GM12878 (cell line): Measurements from ENCODE around the gene ARL5B. TPM values are rescaled to one million over a fixed set of nuclear protein-coding genes. Genes with fewer than 3 reads are reported as not detected.

Source experiments
- ATAC-seq: fragments of 200-7000 bp; cut with Tn5 transposase; 3 replicates; pipeline ENCODE4 v1.9.1; 2020; ENCODE audit warnings: mild to moderate bottlenecking, moderate library complexity
- BruUV-seq: library from RNA; stranded (reverse); fragments of 400-500 nt; replicated peaks from 2 replicates; lab custom pipeline; 2021; lab: Mats Ljungman, UMichigan
- CTCF ChIA-PET: fragments of 300-600 bp; sonication (Branson Sonifier 250); formaldehyde crosslinking; extraction: SDS; loops from one replicate; lab custom pipeline; 2021; ENCODE audit warnings: inconsistent platforms; lab: Yijun Ruan, JAX
- POLR2A ChIA-PET: fragments of 350-600 bp; formaldehyde crosslinking; extraction: SDS; loops from one replicate; lab custom pipeline; 2021; ENCODE audit warnings: inconsistent platforms; lab: Charles Lee
- RAD21 ChIA-PET: fragments of 300-600 bp; sonication (Branson Sonifier 250); formaldehyde crosslinking; loops from one replicate; lab custom pipeline; 2023; ENCODE audit warnings: antibody characterized with exemption; ENCODE audit not compliant: unreplicated experiment; lab: Charles Lee
- SMC1A ChIA-PET: fragments of 300-600 bp; sonication (Branson Sonifier 250); formaldehyde crosslinking; loops from one replicate; lab custom pipeline; 2023; ENCODE audit not compliant: unreplicated experiment, uncharacterized antibody; lab: Charles Lee
- DNase-seq: peaks from one replicate; pipeline ENCODE4 v3.0.0-alpha.2; 2011; ENCODE audit warnings: low read depth, low spot score
- FAIRE-seq: peaks from 3 replicates; lab custom pipeline; 2011; peaks lifted over from hg19 to GRCh38; lab: Jason Lieb, UNC
- H2AFZ ChIP-seq: 2 replicates; pipeline ENCODE4 v1.6.0; 2011; ENCODE audit warnings: low read depth, low read length, control low read depth; ENCODE audit not compliant: control insufficient read depth
- H3K27ac ChIP-seq: 2 replicates; pipeline ENCODE4 v1.5.1; 2011; ENCODE audit warnings: control low read depth; ENCODE audit not compliant: control insufficient read depth, insufficient read depth
- H3K27me3 ChIP-seq, 2 experiments: replicated peaks in 1 of 2; 2 replicates each; pipeline versions ENCODE4 v1.6.0 to v1.6.1; 2011; ENCODE audit warnings: low read length in 1 of 2; ENCODE audit not compliant: control insufficient read depth in 2 of 2, insufficient read depth in 2 of 2
- H3K36me3 ChIP-seq, 2 experiments: 2 replicates each; pipeline ENCODE4 v1.5.1; 2011; ENCODE audit warnings: low read length in 1 of 2; ENCODE audit not compliant: control insufficient read depth in 2 of 2, insufficient read depth in 2 of 2
- H3K4me1 ChIP-seq: 2 replicates; pipeline ENCODE4 v1.6.1; 2011; ENCODE audit warnings: mild to moderate bottlenecking, low read length, moderate library complexity, mixed read lengths; ENCODE audit not compliant: control insufficient read depth, insufficient read depth
- H3K4me2 ChIP-seq: 2 replicates; pipeline ENCODE4 v1.6.0; 2011; ENCODE audit warnings: control low read depth; ENCODE audit not compliant: control insufficient read depth, insufficient read depth
- H3K4me3 ChIP-seq: fragments of 200-600 bp; sonication (generic); 2 replicates; pipeline ENCODE4 v1.5.1; 2016
- H3K79me2 ChIP-seq: 2 replicates; pipeline ENCODE4 v1.6.0; 2011; ENCODE audit warnings: low read length; ENCODE audit not compliant: control insufficient read depth, insufficient read depth
- H3K9ac ChIP-seq: 2 replicates; pipeline ENCODE4 v1.8.0; 2011; ENCODE audit warnings: low read length, control low read depth, mixed read lengths; ENCODE audit not compliant: control insufficient read depth, insufficient read depth
- H3K9me3 ChIP-seq: replicated peaks from 3 replicates; pipeline ENCODE4 v1.5.1; 2011; ENCODE audit warnings: mild to moderate bottlenecking, low read length; ENCODE audit not compliant: control insufficient read depth, insufficient read depth
- H4K20me1 ChIP-seq: 2 replicates; pipeline ENCODE4 v1.6.0; 2011; ENCODE audit not compliant: control insufficient read depth, insufficient read depth
- BACH1 ChIP-seq: fragments of 450-650 bp; IDR thresholded peaks from 2 replicates; pipeline ENCODE4 v1.6.1; 2017; ENCODE audit warnings: mild to moderate bottlenecking, borderline replicate concordance
- CTCF ChIP-seq, 3 experiments: IDR thresholded peaks in 2 of 3; conservative IDR thresholded peaks in 1 of 3; 2 replicates each; pipeline ENCODE4 v1.5.1; 2011; ENCODE audit warnings: low read depth in 3 of 3, low read length in 3 of 3, mild to moderate bottlenecking in 3 of 3, control low read depth in 2 of 3, moderate library complexity in 2 of 3, inconsistent platforms in 1 of 3, mixed read lengths in 1 of 3; ENCODE audit not compliant: control insufficient read depth in 2 of 3, insufficient read depth in 1 of 3; ENCODE audit errors: extremely low read depth in 1 of 3
- NR2F1 ChIP-seq: fragments of 450-650 bp; conservative IDR thresholded peaks from 2 replicates; pipeline ENCODE4 v1.6.1; 2017; ENCODE audit warnings: mild to moderate bottlenecking
- RELA ChIP-seq: fragments of 450-650 bp; IDR thresholded peaks from 2 replicates; pipeline ENCODE4 v1.8.0; 2014; ENCODE audit warnings: borderline replicate concordance; ENCODE audit not compliant: partially characterized antibody
- SUZ12 ChIP-seq: fragments of 200-600 bp; sonication (generic); IDR thresholded peaks from one replicate; pipeline ENCODE4 v1.6.1; 2018; ENCODE audit warnings: antibody characterized with exemption, mild to moderate bottlenecking; ENCODE audit not compliant: unreplicated experiment
- TAF1 ChIP-seq: IDR thresholded peaks from 2 replicates; pipeline ENCODE4 v1.6.1; 2011; ENCODE audit warnings: mild to moderate bottlenecking, low read depth, low read length, borderline replicate concordance
- ZNF384 ChIP-seq: IDR thresholded peaks from 2 replicates; pipeline ENCODE4 v1.6.1; 2012; ENCODE audit warnings: low read depth, mild to moderate bottlenecking, low read length, improper control_type of control experiment, borderline replicate concordance
- WGBS: methylation state at CpG from one replicate; pipeline ENCODE4 v1.1.6; 2016; ENCODE audit warnings: low lambda C conversion rate; ENCODE audit not compliant: insufficient replicate concordance, insufficient coverage; ENCODE audit errors: missing lambda C conversion rate; 5-methylcytosine and 5-hydroxymethylcytosine counted together
- in situ Hi-C: fragments of 300-500 bp; cut with MboI; formaldehyde crosslinking; loops from 9 replicates; pipeline ENCODE4 v1.14.3; 2018; ENCODE audit warnings: mixed read lengths
- intact Hi-C: fragments of 100-400 bp; cut with micrococcal nuclease; formaldehyde crosslinking; loops from one replicate; pipeline ENCODE4 v1.14.2; 2022; ENCODE audit not compliant: unreplicated experiment
- polyA plus RNA-seq, 11 experiments: library from polyadenylated mRNA; depleted of rRNA in 4 of 11; unstranded in 6 of 11; stranded (reverse) in 5 of 11; fragments of >200 nt; fragmentation: Nextera tagmentation in 4 of 11; fragmentation: Illumina TruSeq in 1 of 11; extraction: Ambion mirVana in 4 of 11; extraction: Trizol in 1 of 11; gene quantifications; 1 replicate in 1 of 11; 2 replicates in 10 of 11; pipeline versions ENCODE4 v1.2.1 to v1.2.3, GENCODE V29; 2011 to 2016; ENCODE audit warnings: inconsistent platforms in 2 of 11, missing spikeins in 2 of 11, low read depth in 1 of 11
- total RNA-seq, 4 experiments: library from RNA; depleted of rRNA in 3 of 4; stranded (reverse); fragments of >200 nt in 3 of 4; fragmentation: Illumina TruSeq in 1 of 4; extraction: Trizol in 1 of 4; gene quantifications; 2 replicates each; pipeline versions ENCODE4 v1.2.1 to v1.2.3, GENCODE V29; 2013 to 2021

ARL5B gene
- total and polyA plus RNA-seq, 10 of the 15 experiments (the other 5 are each of a cell fraction or from before 2014, with no cell fraction given) = 2.5 to 20.7 (median 9.1) TPM

- RAD21 ChIA-PET = no interaction called here
- CTCF ChIA-PET = no interaction called here
- SMC1A ChIA-PET = no interaction called here
- no peaks in the 10 kb centered on the region for H3K36me3 ChIP-seq
- WGBS = 38% methylated on average over 6 of the region's 6 CpGs
- TF ChIP-seq TAF1 (no peak), CTCF (IDR thresholded peaks at IDR 0.05 in 2 of 3, conservative IDR thresholded peaks at IDR 0.05 in 1 of 3; ENCODE audit: control insufficient read depth in 2 of 3, extremely low read depth in 1 of 3, insufficient read depth in 1 of 3, low read depth in 3 of 3, low read length in 3 of 3) (no peak)
- TF ChIP-seq, all 136 proteins: peak for 0
- Histone ChIP-seq H3K9me3 (no peaks in the 10 kb centered on the region), H4K20me1 (no peaks in the 10 kb centered on the region), H3K4me1 (no peaks in the 10 kb centered on the region), H3K27ac (no peak overlapping the region), H3K27me3 (no peaks in the 10 kb centered on the region), H3K79me2 (no peaks in the 10 kb centered on the region), H3K4me2 (no peak overlapping the region), H3K9ac (no peak overlapping the region), H3K4me3 (no peak overlapping the region), H2AFZ (no peak overlapping the region)
- DNase-seq (no peak), ATAC-seq (no peak), FAIRE-seq (no peak)
- intact Hi-C loops = no loop called here
- POLR2A ChIA-PET = no interaction called here
- BruUV-seq = no TSS peak
- in situ Hi-C loops = no loop called here
Measured at GRCh38 chr10:18713077-18713476, 53.8 kb downstream of the ARL5B start.

GRCh38 chr10:18718991-18719390 lies 59.8 kb downstream of the ARL5B start:
- Histone ChIP-seq H3K36me3 (no peaks in the 10 kb centered on the region), H3K4me2 (no peak overlapping the region), H3K27ac (no peak overlapping the region), H3K4me3 (no peak overlapping the region), H3K79me2 (no peaks in the 10 kb centered on the region), H3K9ac (no peak overlapping the region), H3K27me3 (no peaks in the 10 kb centered on the region), H3K4me1 (no peaks in the 10 kb centered on the region), H4K20me1 (no peaks in the 10 kb centered on the region), H3K9me3 (no peaks in the 10 kb centered on the region), H2AFZ (no peak overlapping the region)
- SMC1A ChIA-PET = no interaction called here
- CTCF ChIA-PET = interaction anchor here (1.0 kb wide), 1 partner anchor 28 kb away, joined by 4 read pairs; no protein-coding TSS in a partner anchor
- POLR2A ChIA-PET = no interaction called here
- WGBS = 35% methylated on average over 1 of the region's 1 CpG
- intact Hi-C loops = no loop called here
- TF ChIP-seq SUZ12 (no peak), RELA (no peak), BACH1 (no peak), NR2F1 (no peak), ZNF384 (no peak)
- RAD21 ChIA-PET = no interaction called here
- FAIRE-seq (no peak), DNase-seq (no peak), ATAC-seq (no peak)
- BruUV-seq = no TSS peak
- in situ Hi-C loops = no loop called here
